Stomach (tissue), 9 donors: Measurements from ENCODE around the gene PGM2. TPM values are rescaled to one million over a fixed set of nuclear protein-coding genes. Genes with fewer than 3 reads are reported as not detected.

Experiments
- DNase-seq, 2 donors: peaks; one replicate each; pipeline versions ENCODE4 v3.0.0 to v3.0.0-alpha.2; 2013 to 2019
- H3K27ac ChIP-seq, 5 donors: fragments of 200-600 bp in 4 of 5; sonication (generic) in 4 of 5; one replicate each; pipeline ENCODE4 v1.5.1; 2013 to 2019; ENCODE audit warnings: mild to moderate bottlenecking in 1 of 5, moderate library complexity in 1 of 5
- H3K27me3 ChIP-seq, 3 donors: fragments of 200-600 bp; sonication (generic); one replicate each; pipeline ENCODE4 v1.5.1; 2017 to 2019; ENCODE audit warnings: mixed run types in 1 of 3
- H3K36me3 ChIP-seq, 4 donors: fragments of 200-600 bp; sonication (generic); 1 replicate in 3 of 4; 2 replicates in 1 of 4; pipeline ENCODE4 v1.5.1; 2016 to 2019
- H3K4me1 ChIP-seq, 4 donors: fragments of 200-600 bp; sonication (generic); one replicate each; pipeline ENCODE4 v1.5.1; 2016 to 2019
- H3K4me3 ChIP-seq, 4 donors: fragments of 200-600 bp; sonication (generic) in 3 of 4; one replicate each; pipeline ENCODE4 v1.5.1; 2016 to 2019; ENCODE audit warnings: mild to moderate bottlenecking in 1 of 4
- H3K9me3 ChIP-seq, 4 donors: fragments of 200-600 bp; sonication (generic); one replicate each; pipeline ENCODE4 v1.5.1; 2016 to 2019
- CTCF ChIP-seq, 7 experiments: fragments of 450-650 bp in 4 of 7; fragments of 200-600 bp in 3 of 7; sonication (generic) in 3 of 7; IDR thresholded peaks; one replicate each; pipeline ENCODE4 v1.5.1; 2016 to 2019; ENCODE audit warnings: antibody characterized with exemption in 7 of 7, control low read depth in 2 of 7, mild to moderate bottlenecking in 1 of 7
- EP300 ChIP-seq: sonication (generic); formaldehyde crosslinking; IDR thresholded peaks from one replicate; pipeline ENCODE4 v1.6.1; 2017; ENCODE audit warnings: antibody characterized with exemption
- POLR2A ChIP-seq, 4 donors: fragments of 450-650 bp; IDR thresholded peaks; one replicate each; pipeline ENCODE4 v1.6.1; 2016; ENCODE audit warnings: antibody characterized with exemption in 4 of 4, control low read depth in 2 of 4, mild to moderate bottlenecking in 1 of 4, moderate library complexity in 1 of 4
- POLR2AphosphoS5 ChIP-seq, 3 donors: sonication (generic); formaldehyde crosslinking; IDR thresholded peaks; one replicate each; pipeline ENCODE4 v1.6.1; 2016; ENCODE audit warnings: antibody characterized with exemption in 3 of 3
- WGBS, 5 donors: extraction: QIAGEN DNeasy Blood & Tissue Kit in 3 of 5; methylation state at CpG; one replicate each; pipeline versions ENCODE4 v1.1.5 to v1.1.7; 2013 to 2018; 5-methylcytosine and 5-hydroxymethylcytosine counted together
- intact Hi-C: fragments of 100-400 bp; cut with DNase I; formaldehyde crosslinking; loops from one replicate; pipeline ENCODE4 v1.15.1; 2023; ENCODE audit warnings: low total_unique reads
- polyA plus RNA-seq, 3 donors: library from polyadenylated mRNA; stranded (reverse); fragments of 200-250 nt; gene quantifications; one replicate each; pipeline ENCODE4 v1.2.3, GENCODE V29; 2013
- total RNA-seq, 5 donors: library from RNA; depleted of rRNA; stranded (reverse); fragments of >200 nt; gene quantifications; one replicate each; pipeline versions ENCODE4 v1.1.0 to v1.2.3, GENCODE V29; 2014 to 2016
- donor health status: healthy with polysubstance abuse.
- donor health status: Bipolar disorder and iron deficiency.
- donor health status: healthy.

Gene PGM2
- total and polyA plus RNA-seq, 8 donors, result 7.4 to 53.1 (median 13.9) TPM

- H3K4me3 ChIP-seq, result no peak overlapping the region
- no peak overlapping the region for H3K27ac ChIP-seq
- no peak for DNase-seq
- no peak for TF ChIP-seq POLR2AphosphoS5 (IDR thresholded peaks at IDR 0.05)
- no peak for TF ChIP-seq EP300
- no peak for TF ChIP-seq CTCF (IDR thresholded peaks at IDR 0.05)
- TF ChIP-seq POLR2A (IDR thresholded peaks at IDR 0.05), result no peak
- WGBS, 5 donors, result 91 to 95% (median 93%) methylated on average over 3 of the region's 3 CpGs
- H3K4me1 ChIP-seq, result peaks cover 8 to 36% (median 23%) of the 10 kb centered on the region in 4 donors
- H3K27me3 ChIP-seq, result no peaks in the 10 kb centered on the region
- no peaks in the 10 kb centered on the region for H3K9me3 ChIP-seq
- intact Hi-C loops, result loop anchor here (5.0 to 10.0 kb wide), 2 partner anchors 56 to 148 kb away; no protein-coding TSS in a partner anchor
- H3K36me3 ChIP-seq, result peaks cover 17 to 39% (median 38%) of the 10 kb centered on the region in 4 donors
Observed at GRCh38 chr4:37828843-37829242, 2.4 kb downstream of the PGM2 start.

GRCh38 chr4:37830640-37831039, 4.2 kb downstream of the PGM2 start:
- TF ChIP-seq EP300 (no peak), CTCF (IDR thresholded peaks at IDR 0.05) (no peak), POLR2A (IDR thresholded peaks at IDR 0.05) (no peak), POLR2AphosphoS5 (IDR thresholded peaks at IDR 0.05) (no peak)
- no peaks in the 10 kb centered on the region for H3K27me3 ChIP-seq
- H3K4me3 ChIP-seq, result no peak overlapping the region
- H3K27ac ChIP-seq, result no peak overlapping the region
- H3K9me3 ChIP-seq, result no peaks in the 10 kb centered on the region
- intact Hi-C loops, result no loop called here
- H3K36me3 ChIP-seq, result peaks cover 22 to 55% (median 49%) of the 10 kb centered on the region in 4 donors
- no peak for DNase-seq
- 88 to 93% (median 90%) methylated on average over 3 of the region's 3 CpGs for WGBS, 5 donors
- H3K4me1 ChIP-seq, result peaks cover 8 to 29% (median 20%) of the 10 kb centered on the region in 4 donors

GRCh38 chr4:37835031-37835430, 8.5 kb downstream of the PGM2 start:
- Histone ChIP-seq H3K36me3 (peaks cover 24 to 88% (median 72%) of the 10 kb centered on the region in 4 donors), H3K9me3 (no peaks in the 10 kb centered on the region), H3K27ac (no peak overlapping the region), H3K4me1 (peaks cover 0 to 17% (median 8%) of the 10 kb centered on the region in 4 donors), H3K4me3 (no peak overlapping the region), H3K27me3 (no peaks in the 10 kb centered on the region)
- DNase-seq, result no peak
- 78 to 84% (median 81%) methylated on average over 5 of the region's 5 CpGs for WGBS, 5 donors
- intact Hi-C loops, result no loop called here
- TF ChIP-seq CTCF (IDR thresholded peaks at IDR 0.05) (no peak), EP300 (no peak), POLR2AphosphoS5 (IDR thresholded peaks at IDR 0.05) (no peak), POLR2A (IDR thresholded peaks at IDR 0.05) (no peak)

GRCh38 chr4:37835806-37836205, 9.3 kb downstream of the PGM2 start:
- intact Hi-C loops, result no loop called here
- Histone ChIP-seq H3K4me3 (no peak overlapping the region), H3K27me3 (no peaks in the 10 kb centered on the region), H3K9me3 (no peaks in the 10 kb centered on the region), H3K27ac (no peak overlapping the region), H3K4me1 (peaks cover 0 to 17% (median 7%) of the 10 kb centered on the region in 4 donors), H3K36me3 (peaks cover 23 to 87% (median 72%) of the 10 kb centered on the region in 4 donors)
- no peak for DNase-seq
- no peak for TF ChIP-seq CTCF (IDR thresholded peaks at IDR 0.05)
- TF ChIP-seq POLR2AphosphoS5 (IDR thresholded peaks at IDR 0.05), result no peak
- TF ChIP-seq EP300, result no peak
- TF ChIP-seq POLR2A (IDR thresholded peaks at IDR 0.05), result no peak
- WGBS, 5 donors, result 79 to 84% (median 82%) methylated on average over 6 of the region's 6 CpGs
